WTC11 (cell line): Measurements from ENCODE around the gene AMOTL1. TPM values are rescaled to one million over a fixed set of nuclear protein-coding genes. Genes with fewer than 3 reads are reported as not detected.

Experiments used
- ATAC-seq: fragments of 200-7000 bp; cut with Tn5 transposase; 2 replicates; pipeline ENCODE4 v1.10.0; 2021; ENCODE audit warnings: mild to moderate bottlenecking, moderate library complexity
- CTCF ChIA-PET: fragments of 300-600 bp; sonication (Branson Sonifier 250); formaldehyde crosslinking; loops from one replicate; lab custom pipeline; 2021; ENCODE audit warnings: antibody characterized with exemption; lab: Charles Lee
- POLR2A ChIA-PET: fragments of 350-600 bp; sonication (Branson Sonifier 250); formaldehyde crosslinking; loops from one replicate; lab custom pipeline; 2021; ENCODE audit warnings: antibody characterized with exemption; lab: Charles Lee
- DNase-seq: peaks from one replicate; pipeline ENCODE4 v3.0.0; 2021; ENCODE audit warnings: low spot score
- H3K27ac Mint-ChIP-seq: 2 replicates; pipeline ENCODE4 v1.8.0; 2021; ENCODE audit warnings: mixed read lengths
- H3K27me3 Mint-ChIP-seq: 2 replicates; pipeline ENCODE4 v1.8.0; 2021; ENCODE audit warnings: low read depth, mild to moderate bottlenecking, moderate library complexity, mixed read lengths
- H3K36me3 Mint-ChIP-seq: 2 replicates; pipeline ENCODE4 v1.8.0; 2021; ENCODE audit warnings: mixed read lengths
- H3K4me1 Mint-ChIP-seq: 2 replicates; pipeline ENCODE4 v1.8.0; 2022; ENCODE audit warnings: mixed read lengths
- H3K4me3 Mint-ChIP-seq: 2 replicates; pipeline ENCODE4 v1.8.0; 2021; ENCODE audit warnings: mild to moderate bottlenecking, moderate library complexity, mixed read lengths
- H3K9me3 Mint-ChIP-seq: 2 replicates; pipeline ENCODE4 v1.8.0; 2021; ENCODE audit warnings: mixed read lengths
- CREM ChIP-seq: sonication (generic); formaldehyde crosslinking; IDR thresholded peaks from 2 replicates; pipeline ENCODE4 v1.8.1; 2022; ENCODE audit warnings: mild to moderate bottlenecking, missing genetic modification reagents, moderate library complexity
- ETV6 ChIP-seq: sonication (generic); formaldehyde crosslinking; IDR thresholded peaks from 2 replicates; pipeline ENCODE4 v1.8.1; 2022; ENCODE audit warnings: mild to moderate bottlenecking, missing genetic modification reagents
- FOXP1 ChIP-seq: sonication (generic); formaldehyde crosslinking; IDR thresholded peaks from 2 replicates; pipeline ENCODE4 v1.8.0; 2022; ENCODE audit warnings: missing genetic modification reagents, mild to moderate bottlenecking, moderate library complexity, borderline replicate concordance
- GTF2I ChIP-seq: fragments of 250-450 bp; sonication (Bioruptor Pico); conservative IDR thresholded peaks from 2 replicates; pipeline ENCODE4 v1.4.0; 2021; ENCODE audit warnings: mild to moderate bottlenecking
- JUN ChIP-seq: sonication (generic); formaldehyde crosslinking; IDR thresholded peaks from 2 replicates; pipeline ENCODE4 v1.8.0; 2023; ENCODE audit warnings: mild to moderate bottlenecking, missing genetic modification reagents
- NFATC4 ChIP-seq: fragments of 250-450 bp; sonication (Bioruptor Pico); IDR thresholded peaks from 2 replicates; pipeline ENCODE4 v1.9.0; 2021; ENCODE audit warnings: mild to moderate bottlenecking
- NFE2L1 ChIP-seq: sonication (generic); formaldehyde crosslinking; IDR thresholded peaks from 2 replicates; pipeline ENCODE4 v1.8.1; 2023; ENCODE audit warnings: missing genetic modification reagents
- NFYB ChIP-seq: sonication (generic); formaldehyde crosslinking; conservative IDR thresholded peaks from 2 replicates; pipeline ENCODE4 v1.8.0; 2022; ENCODE audit warnings: low read depth, missing genetic modification reagents
- NR3C1 ChIP-seq: sonication (generic); formaldehyde crosslinking; conservative IDR thresholded peaks from 2 replicates; pipeline ENCODE4 v1.8.1; 2023; ENCODE audit warnings: low read depth, mild to moderate bottlenecking, missing genetic modification reagents
- OVOL2 ChIP-seq: fragments of 250-450 bp; sonication (Bioruptor Pico); IDR thresholded peaks from 2 replicates; pipeline ENCODE4 v1.9.0; 2021; ENCODE audit warnings: mild to moderate bottlenecking, borderline replicate concordance
- RORB ChIP-seq: fragments of 250-450 bp; sonication (Bioruptor Pico); IDR thresholded peaks from 2 replicates; pipeline ENCODE4 v1.9.0; 2021; ENCODE audit warnings: mild to moderate bottlenecking
- ZNF121 ChIP-seq: sonication (generic); formaldehyde crosslinking; IDR thresholded peaks from 2 replicates; pipeline ENCODE4 v1.8.0; 2023; ENCODE audit warnings: missing genetic modification reagents
- ZNF138 ChIP-seq: sonication (generic); formaldehyde crosslinking; conservative IDR thresholded peaks from 2 replicates; pipeline ENCODE4 v1.8.1; 2022; ENCODE audit warnings: mild to moderate bottlenecking, moderate library complexity, missing genetic modification reagents
- ZNF317 ChIP-seq: sonication (generic); formaldehyde crosslinking; IDR thresholded peaks from 2 replicates; pipeline ENCODE4 v1.8.1; 2023; ENCODE audit warnings: low read depth, mild to moderate bottlenecking, moderate library complexity, missing genetic modification reagents, borderline replicate concordance
- ZNF396 ChIP-seq: fragments of 250-450 bp; sonication (Bioruptor Pico); IDR thresholded peaks from 2 replicates; pipeline ENCODE4 v1.8.0; 2021; ENCODE audit warnings: mild to moderate bottlenecking, moderate library complexity, borderline replicate concordance
- total RNA-seq: library from RNA; stranded (reverse); gene quantifications from 3 replicates; pipeline ENCODE4 v1.2.3, GENCODE V29; 2021
- TF ChIP-seq, protein P1 (sequence below): sonication (generic); formaldehyde crosslinking; IDR thresholded peaks from 2 replicates; pipeline ENCODE4 v1.8.0; 2023; ENCODE audit warnings: mild to moderate bottlenecking, missing genetic modification reagents
- TF ChIP-seq, protein P2 (sequence below): sonication (generic); formaldehyde crosslinking; IDR thresholded peaks from 2 replicates; pipeline ENCODE4 v1.8.0; 2022; ENCODE audit warnings: mild to moderate bottlenecking, missing genetic modification reagents
- TF ChIP-seq, protein P3 (sequence below): sonication (generic); formaldehyde crosslinking; IDR thresholded peaks from 2 replicates; pipeline ENCODE4 v1.8.1; 2022; ENCODE audit warnings: low read depth, missing genetic modification reagents, borderline replicate concordance
- TF ChIP-seq, protein P4 (sequence below): sonication (generic); formaldehyde crosslinking; IDR thresholded peaks from 2 replicates; pipeline ENCODE4 v1.8.1; 2022; ENCODE audit warnings: mild to moderate bottlenecking, moderate library complexity, missing genetic modification reagents
- TF ChIP-seq, protein P5 (sequence below): sonication (generic); formaldehyde crosslinking; IDR thresholded peaks from 2 replicates; pipeline ENCODE4 v1.8.0; 2022; ENCODE audit warnings: mild to moderate bottlenecking, missing genetic modification reagents
- TF ChIP-seq, protein P6 (sequence below): sonication (generic); formaldehyde crosslinking; IDR thresholded peaks from 2 replicates; pipeline ENCODE4 v1.8.0; 2022; ENCODE audit warnings: mild to moderate bottlenecking, missing genetic modification reagents

AMOTL1 gene
- total RNA-seq, 1 experiment from 2014 or later: 39.8 TPM

DNA sequence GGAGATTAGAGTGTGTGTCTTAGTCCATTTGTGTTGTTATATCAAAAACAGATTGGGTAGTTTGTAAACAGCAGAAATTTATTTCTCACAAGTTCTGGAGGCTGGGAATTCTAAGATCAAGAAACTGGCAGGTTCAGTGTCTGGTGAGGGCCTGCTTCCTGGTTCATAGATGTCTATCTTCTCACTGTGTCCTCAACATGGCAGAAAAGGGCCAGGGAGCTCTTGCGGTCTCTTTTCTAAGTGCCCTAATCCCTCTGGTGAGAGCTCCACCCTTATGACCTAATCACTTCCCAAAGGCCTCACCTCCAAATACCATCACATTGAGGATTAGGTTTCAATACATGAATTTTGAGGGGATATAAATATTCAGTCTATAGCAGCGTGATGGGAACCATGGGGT is 25.5 kb upstream of the AMOTL1 start (continued):
- TF ChIP-seq, protein P1, sequence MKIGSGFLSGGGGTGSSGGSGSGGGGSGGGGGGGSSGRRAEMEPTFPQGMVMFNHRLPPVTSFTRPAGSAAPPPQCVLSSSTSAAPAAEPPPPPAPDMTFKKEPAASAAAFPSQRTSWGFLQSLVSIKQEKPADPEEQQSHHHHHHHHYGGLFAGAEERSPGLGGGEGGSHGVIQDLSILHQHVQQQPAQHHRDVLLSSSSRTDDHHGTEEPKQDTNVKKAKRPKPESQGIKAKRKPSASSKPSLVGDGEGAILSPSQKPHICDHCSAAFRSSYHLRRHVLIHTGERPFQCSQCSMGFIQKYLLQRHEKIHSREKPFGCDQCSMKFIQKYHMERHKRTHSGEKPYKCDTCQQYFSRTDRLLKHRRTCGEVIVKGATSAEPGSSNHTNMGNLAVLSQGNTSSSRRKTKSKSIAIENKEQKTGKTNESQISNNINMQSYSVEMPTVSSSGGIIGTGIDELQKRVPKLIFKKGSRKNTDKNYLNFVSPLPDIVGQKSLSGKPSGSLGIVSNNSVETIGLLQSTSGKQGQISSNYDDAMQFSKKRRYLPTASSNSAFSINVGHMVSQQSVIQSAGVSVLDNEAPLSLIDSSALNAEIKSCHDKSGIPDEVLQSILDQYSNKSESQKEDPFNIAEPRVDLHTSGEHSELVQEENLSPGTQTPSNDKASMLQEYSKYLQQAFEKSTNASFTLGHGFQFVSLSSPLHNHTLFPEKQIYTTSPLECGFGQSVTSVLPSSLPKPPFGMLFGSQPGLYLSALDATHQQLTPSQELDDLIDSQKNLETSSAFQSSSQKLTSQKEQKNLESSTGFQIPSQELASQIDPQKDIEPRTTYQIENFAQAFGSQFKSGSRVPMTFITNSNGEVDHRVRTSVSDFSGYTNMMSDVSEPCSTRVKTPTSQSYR (CRISPR knock-in tag): no peak
- TF ChIP-seq, protein P2, sequence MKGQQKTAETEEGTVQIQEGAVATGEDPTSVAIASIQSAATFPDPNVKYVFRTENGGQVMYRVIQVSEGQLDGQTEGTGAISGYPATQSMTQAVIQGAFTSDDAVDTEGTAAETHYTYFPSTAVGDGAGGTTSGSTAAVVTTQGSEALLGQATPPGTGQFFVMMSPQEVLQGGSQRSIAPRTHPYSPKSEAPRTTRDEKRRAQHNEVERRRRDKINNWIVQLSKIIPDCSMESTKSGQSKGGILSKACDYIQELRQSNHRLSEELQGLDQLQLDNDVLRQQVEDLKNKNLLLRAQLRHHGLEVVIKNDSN (CRISPR knock-in tag): no peak
- TF ChIP-seq FOXP1 (CRISPR knock-in tag) (no peak), NFE2L1 (CRISPR knock-in tag) (no peak), JUN (no peak)
- TF ChIP-seq, protein P3, sequence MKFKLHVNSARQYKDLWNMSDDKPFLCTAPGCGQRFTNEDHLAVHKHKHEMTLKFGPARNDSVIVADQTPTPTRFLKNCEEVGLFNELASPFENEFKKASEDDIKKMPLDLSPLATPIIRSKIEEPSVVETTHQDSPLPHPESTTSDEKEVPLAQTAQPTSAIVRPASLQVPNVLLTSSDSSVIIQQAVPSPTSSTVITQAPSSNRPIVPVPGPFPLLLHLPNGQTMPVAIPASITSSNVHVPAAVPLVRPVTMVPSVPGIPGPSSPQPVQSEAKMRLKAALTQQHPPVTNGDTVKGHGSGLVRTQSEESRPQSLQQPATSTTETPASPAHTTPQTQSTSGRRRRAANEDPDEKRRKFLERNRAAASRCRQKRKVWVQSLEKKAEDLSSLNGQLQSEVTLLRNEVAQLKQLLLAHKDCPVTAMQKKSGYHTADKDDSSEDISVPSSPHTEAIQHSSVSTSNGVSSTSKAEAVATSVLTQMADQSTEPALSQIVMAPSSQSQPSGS (CRISPR knock-in tag): no peak

DNA sequence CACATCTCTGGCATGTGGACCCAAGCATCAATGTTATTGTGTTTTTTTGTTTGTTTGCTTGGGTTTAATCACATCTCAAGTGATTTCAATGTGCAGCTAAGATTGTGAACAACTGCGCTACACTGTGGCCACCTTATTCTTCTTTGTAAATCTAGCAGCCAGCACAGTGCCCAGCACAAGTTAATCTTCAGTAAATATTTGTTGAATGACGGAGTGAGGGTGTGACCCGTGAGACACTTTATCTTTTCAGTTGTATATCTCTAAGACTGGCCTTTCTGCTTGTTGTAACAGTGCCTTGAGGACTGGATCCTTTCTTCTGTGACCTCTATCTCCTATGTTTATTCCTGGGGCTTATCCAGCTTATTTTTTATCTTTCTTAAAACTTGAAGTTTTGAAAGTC is 21.4 kb upstream of the AMOTL1 start:
- H3K27ac Mint-ChIP-seq: no peak overlapping the region
- CTCF ChIA-PET: interaction anchor here (1.6 kb wide), 1 partner anchor 124 kb away, joined by 4 read pairs; no protein-coding TSS in a partner anchor
- ATAC-seq: no peak
- H3K27me3 Mint-ChIP-seq: peaks cover 11% of the 10 kb centered on the region
- TF ChIP-seq GTF2I (no peak), ZNF317 (CRISPR knock-in tag) (no peak), OVOL2 (CRISPR knock-in tag) (no peak), ZNF121 (no peak), NFYB (CRISPR knock-in tag) (no peak), NR3C1 (CRISPR knock-in tag) (no peak), ETV6 (CRISPR knock-in tag) (no peak), CREM (CRISPR knock-in tag) (no peak), ZNF396 (CRISPR knock-in tag) (no peak), NFATC4 (no peak), ZNF138 (CRISPR knock-in tag) (no peak), RORB (CRISPR knock-in tag) (no peak)
- TF ChIP-seq, protein P4, sequence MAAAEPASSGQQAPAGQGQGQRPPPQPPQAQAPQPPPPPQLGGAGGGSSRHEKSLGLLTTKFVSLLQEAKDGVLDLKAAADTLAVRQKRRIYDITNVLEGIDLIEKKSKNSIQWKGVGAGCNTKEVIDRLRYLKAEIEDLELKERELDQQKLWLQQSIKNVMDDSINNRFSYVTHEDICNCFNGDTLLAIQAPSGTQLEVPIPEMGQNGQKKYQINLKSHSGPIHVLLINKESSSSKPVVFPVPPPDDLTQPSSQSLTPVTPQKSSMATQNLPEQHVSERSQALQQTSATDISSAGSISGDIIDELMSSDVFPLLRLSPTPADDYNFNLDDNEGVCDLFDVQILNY (CRISPR knock-in tag): no peak
- TF ChIP-seq, protein P5, sequence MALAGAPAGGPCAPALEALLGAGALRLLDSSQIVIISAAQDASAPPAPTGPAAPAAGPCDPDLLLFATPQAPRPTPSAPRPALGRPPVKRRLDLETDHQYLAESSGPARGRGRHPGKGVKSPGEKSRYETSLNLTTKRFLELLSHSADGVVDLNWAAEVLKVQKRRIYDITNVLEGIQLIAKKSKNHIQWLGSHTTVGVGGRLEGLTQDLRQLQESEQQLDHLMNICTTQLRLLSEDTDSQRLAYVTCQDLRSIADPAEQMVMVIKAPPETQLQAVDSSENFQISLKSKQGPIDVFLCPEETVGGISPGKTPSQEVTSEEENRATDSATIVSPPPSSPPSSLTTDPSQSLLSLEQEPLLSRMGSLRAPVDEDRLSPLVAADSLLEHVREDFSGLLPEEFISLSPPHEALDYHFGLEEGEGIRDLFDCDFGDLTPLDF (CRISPR knock-in tag): no peak
- TF ChIP-seq, protein P6, sequence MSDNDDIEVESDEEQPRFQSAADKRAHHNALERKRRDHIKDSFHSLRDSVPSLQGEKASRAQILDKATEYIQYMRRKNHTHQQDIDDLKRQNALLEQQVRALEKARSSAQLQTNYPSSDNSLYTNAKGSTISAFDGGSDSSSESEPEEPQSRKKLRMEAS (CRISPR knock-in tag): no peak
- TF ChIP-seq, protein P2 (CRISPR knock-in tag): no peak
- TF ChIP-seq, all 79 proteins: peak for 0
- no peak overlapping the region for H3K4me3 Mint-ChIP-seq
- no peaks in the 10 kb centered on the region for H3K36me3 Mint-ChIP-seq
- no peaks in the 10 kb centered on the region for H3K9me3 Mint-ChIP-seq
- H3K4me1 Mint-ChIP-seq: peaks cover 24% of the 10 kb centered on the region
- no peak for DNase-seq
- POLR2A ChIA-PET: no interaction called here
